ENCODE measurements around the gene SCG3. TPM values are rescaled to one million over a fixed set of nuclear protein-coding genes. Genes with fewer than 3 reads are reported as not detected.

SCG3 gene
- total RNA-seq, 1 donor from 2014 or later = not detected

DNA sequence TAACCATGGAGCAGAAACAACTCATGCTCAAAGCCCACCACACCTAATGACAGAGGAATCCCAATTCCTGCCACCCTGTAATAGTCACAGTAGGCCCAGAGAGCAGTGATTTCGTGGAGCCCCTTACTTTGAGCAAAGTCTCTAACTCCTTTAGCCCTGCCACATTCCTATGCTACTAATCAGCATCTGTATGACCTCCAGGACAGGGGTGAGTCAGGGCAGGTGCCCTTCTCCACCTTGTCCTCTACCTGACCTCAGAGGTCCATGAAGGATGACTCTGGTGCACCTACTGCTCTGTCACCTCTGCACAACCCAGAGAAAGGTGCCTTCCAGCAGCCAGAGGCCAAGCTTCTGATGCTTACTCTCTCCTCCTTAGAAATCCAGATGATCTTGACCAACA lies 6.1 kb upstream of the SCG3 start:
- H3K4me1 ChIP-seq = no peaks in the 10 kb centered on the region
- TF ChIP-seq, protein P1, sequence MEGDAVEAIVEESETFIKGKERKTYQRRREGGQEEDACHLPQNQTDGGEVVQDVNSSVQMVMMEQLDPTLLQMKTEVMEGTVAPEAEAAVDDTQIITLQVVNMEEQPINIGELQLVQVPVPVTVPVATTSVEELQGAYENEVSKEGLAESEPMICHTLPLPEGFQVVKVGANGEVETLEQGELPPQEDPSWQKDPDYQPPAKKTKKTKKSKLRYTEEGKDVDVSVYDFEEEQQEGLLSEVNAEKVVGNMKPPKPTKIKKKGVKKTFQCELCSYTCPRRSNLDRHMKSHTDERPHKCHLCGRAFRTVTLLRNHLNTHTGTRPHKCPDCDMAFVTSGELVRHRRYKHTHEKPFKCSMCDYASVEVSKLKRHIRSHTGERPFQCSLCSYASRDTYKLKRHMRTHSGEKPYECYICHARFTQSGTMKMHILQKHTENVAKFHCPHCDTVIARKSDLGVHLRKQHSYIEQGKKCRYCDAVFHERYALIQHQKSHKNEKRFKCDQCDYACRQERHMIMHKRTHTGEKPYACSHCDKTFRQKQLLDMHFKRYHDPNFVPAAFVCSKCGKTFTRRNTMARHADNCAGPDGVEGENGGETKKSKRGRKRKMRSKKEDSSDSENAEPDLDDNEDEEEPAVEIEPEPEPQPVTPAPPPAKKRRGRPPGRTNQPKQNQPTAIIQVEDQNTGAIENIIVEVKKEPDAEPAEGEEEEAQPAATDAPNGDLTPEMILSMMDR (IDR thresholded peaks at IDR 0.05; ENCODE audit: borderline replicate concordance) = no peak
- intact Hi-C loops (cut with micrococcal nuclease) = no loop called here
- no peak overlapping the region for H3K27ac ChIP-seq (replicated peaks)
- H3K27me3 ChIP-seq (ENCODE audit: low read depth) = peaks cover 48% of the 10 kb centered on the region
- H3K36me3 ChIP-seq = no peaks in the 10 kb centered on the region
- H3K4me3 ChIP-seq = no peak overlapping the region
- no peak for DNase-seq
- no peaks in the 10 kb centered on the region for H3K9me3 ChIP-seq (replicated peaks)

DNA sequence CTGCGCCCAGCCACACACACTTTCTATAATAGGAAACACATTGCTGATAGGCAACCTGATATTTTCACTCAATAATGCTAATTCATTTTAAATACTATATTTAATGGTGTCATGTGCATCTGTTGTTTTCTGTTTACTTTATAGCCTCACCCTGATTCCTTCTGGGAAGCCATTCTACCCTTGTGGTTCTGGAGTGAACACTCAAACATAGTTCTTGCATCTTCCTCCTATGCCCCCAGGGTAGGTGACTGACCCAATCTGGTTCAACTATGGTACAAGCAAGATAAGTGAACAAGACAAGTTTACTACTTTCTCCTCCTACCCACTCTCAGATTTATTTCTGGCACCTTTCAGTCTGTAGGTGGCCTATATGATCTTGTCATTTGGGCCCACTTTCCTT lies 4.3 kb upstream of the SCG3 start:
- Histone ChIP-seq H3K27ac (replicated peaks) (no peak overlapping the region), H3K4me1 (peaks cover 9% of the 10 kb centered on the region), H3K27me3 (ENCODE audit: low read depth) (peaks cover 47% of the 10 kb centered on the region), H3K4me3 (no peak overlapping the region), H3K36me3 (no peaks in the 10 kb centered on the region), H3K9me3 (replicated peaks) (no peaks in the 10 kb centered on the region)
- intact Hi-C loops (cut with micrococcal nuclease) = no loop called here
- DNase-seq = no peak
- TF ChIP-seq, protein P1 (IDR thresholded peaks at IDR 0.05; ENCODE audit: borderline replicate concordance) = no peak

DNA sequence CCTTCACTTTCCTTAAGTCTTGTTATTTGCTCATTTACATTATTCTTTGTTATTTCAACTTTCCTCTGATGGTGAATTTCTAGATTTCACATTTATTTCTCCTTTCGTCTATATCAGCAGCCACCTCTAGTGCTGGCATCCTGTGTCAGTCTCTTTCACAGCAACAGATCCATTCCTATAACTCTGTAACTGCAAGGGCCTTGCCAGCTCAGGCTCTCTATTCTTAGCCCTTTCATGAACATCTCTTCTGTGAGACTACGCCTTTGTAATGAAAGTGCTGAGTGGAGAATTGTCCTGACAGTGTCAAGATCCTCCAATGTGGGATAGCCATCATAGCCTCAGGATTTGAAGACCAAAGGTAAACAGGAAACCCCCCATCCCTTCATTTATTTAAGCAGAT lies 3.9 kb upstream of the SCG3 start:
- no peak for DNase-seq
- no peaks in the 10 kb centered on the region for H3K36me3 ChIP-seq
- no peaks in the 10 kb centered on the region for H3K9me3 ChIP-seq (replicated peaks)
- intact Hi-C loops (cut with micrococcal nuclease) = no loop called here
- H3K4me1 ChIP-seq = peaks cover 9% of the 10 kb centered on the region
- H3K27me3 ChIP-seq (ENCODE audit: low read depth) = peaks cover 50% of the 10 kb centered on the region
- no peak overlapping the region for H3K27ac ChIP-seq (replicated peaks)
- no peak overlapping the region for H3K4me3 ChIP-seq
- TF ChIP-seq, protein P1 (IDR thresholded peaks at IDR 0.05; ENCODE audit: borderline replicate concordance) = no peak

DNA sequence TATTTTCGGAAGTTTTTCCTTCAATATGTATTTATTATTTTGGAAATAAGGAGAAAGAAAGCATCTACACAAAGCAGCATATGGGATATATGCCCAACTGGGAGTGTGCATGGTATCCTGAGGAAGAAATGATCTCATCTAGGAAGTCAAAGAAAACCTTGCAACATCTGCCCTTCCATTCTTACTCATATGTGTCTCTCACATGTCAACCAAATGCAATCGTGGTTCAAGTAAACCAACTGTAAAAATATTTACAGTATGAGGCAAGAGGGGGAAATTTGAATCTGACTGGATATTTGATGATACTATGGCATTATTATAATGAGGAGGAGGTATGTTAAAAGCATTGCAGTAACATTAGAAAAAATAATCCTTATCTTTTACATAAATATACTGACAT lies 3.2 kb upstream of the SCG3 start:
- Histone ChIP-seq H3K27me3 (ENCODE audit: low read depth) (peaks cover 54% of the 10 kb centered on the region), H3K4me1 (peaks cover 9% of the 10 kb centered on the region), H3K27ac (replicated peaks) (no peak overlapping the region), H3K9me3 (replicated peaks) (no peaks in the 10 kb centered on the region), H3K4me3 (no peak overlapping the region), H3K36me3 (no peaks in the 10 kb centered on the region)
- intact Hi-C loops (cut with micrococcal nuclease) = no loop called here
- TF ChIP-seq, protein P1 (IDR thresholded peaks at IDR 0.05; ENCODE audit: borderline replicate concordance) = no peak
- DNase-seq = no peak

DNA sequence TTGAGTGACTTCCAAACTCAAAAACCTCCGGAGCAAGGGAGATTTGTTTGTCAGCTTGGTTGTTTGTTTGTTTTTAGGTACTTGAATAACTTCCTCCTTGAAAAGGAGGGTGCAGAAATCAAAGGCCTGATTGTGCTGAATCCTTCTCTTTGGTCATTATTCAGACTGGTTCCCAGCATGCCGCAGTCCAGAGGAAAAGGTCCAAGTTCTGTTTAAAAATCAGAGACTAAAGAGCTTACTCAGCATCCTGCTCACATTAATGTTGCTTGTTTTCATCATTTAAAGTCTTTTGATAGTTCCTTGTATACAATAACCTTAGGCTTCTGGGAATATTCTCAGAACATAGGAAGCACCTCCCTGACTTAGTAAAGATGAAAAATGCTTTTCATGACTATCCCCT lies 982 bp upstream of the SCG3 start:
- Histone ChIP-seq H3K27ac (replicated peaks) (no peak overlapping the region), H3K36me3 (no peaks in the 10 kb centered on the region), H3K4me3 (no peak overlapping the region), H3K27me3 (ENCODE audit: low read depth) (peaks cover 66% of the 10 kb centered on the region), H3K9me3 (replicated peaks) (no peaks in the 10 kb centered on the region), H3K4me1 (peaks cover 9% of the 10 kb centered on the region)
- DNase-seq = no peak
- TF ChIP-seq, protein P1 (IDR thresholded peaks at IDR 0.05; ENCODE audit: borderline replicate concordance) = no peak
- intact Hi-C loops (cut with micrococcal nuclease) = no loop called here

DNA sequence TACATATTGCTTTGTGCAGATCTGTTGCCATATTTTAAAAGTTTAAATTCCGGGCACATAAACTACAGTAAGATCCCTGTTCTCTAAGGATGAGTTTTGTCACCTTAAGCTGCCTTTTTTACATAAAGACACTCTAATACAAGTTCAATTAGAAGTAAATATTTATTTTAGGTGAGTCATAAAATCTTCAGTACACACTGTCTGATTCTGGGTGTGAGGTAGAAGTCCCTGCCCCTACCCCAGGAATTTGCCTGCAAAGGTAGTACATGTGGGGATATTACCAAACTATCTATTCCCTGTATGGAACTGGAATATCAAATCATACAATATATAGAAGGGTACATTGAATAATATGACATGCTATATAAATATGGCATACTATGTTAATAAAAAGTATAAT lies 6.3 kb downstream of the SCG3 start:
- TF ChIP-seq, protein P1 (IDR thresholded peaks at IDR 0.05; ENCODE audit: borderline replicate concordance) = no peak
- Histone ChIP-seq H3K27me3 (ENCODE audit: low read depth) (peaks cover 58% of the 10 kb centered on the region), H3K4me3 (no peak overlapping the region), H3K9me3 (replicated peaks) (no peaks in the 10 kb centered on the region), H3K4me1 (no peaks in the 10 kb centered on the region), H3K36me3 (no peaks in the 10 kb centered on the region), H3K27ac (replicated peaks) (no peak overlapping the region)
- DNase-seq = no peak
- intact Hi-C loops (cut with micrococcal nuclease) = no loop called here
